K562 (cell line): Measurements from ENCODE around the gene MTMR6. TPM values are rescaled to one million over a fixed set of nuclear protein-coding genes. Genes with fewer than 3 reads are reported as not detected.
A peak's percentile ranks its signal among the peaks of the same experiment; 100 is the strongest.

Source experiments
- ARID1B ChIP-seq: fragments of 450-650 bp; IDR thresholded peaks from 2 replicates; pipeline ENCODE4 v1.6.1; 2016; ENCODE audit warnings: antibody characterized with exemption, mild to moderate bottlenecking, inconsistent platforms
- CTCFL ChIP-seq: IDR thresholded peaks from 2 replicates; pipeline ENCODE4 v1.6.1; 2011; ENCODE audit warnings: borderline replicate concordance, low read depth, mild to moderate bottlenecking, moderate library complexity, low read length; ENCODE audit not compliant: insufficient read depth, poor library complexity, severe bottlenecking
- FUS ChIP-seq: fragments of 200-400 bp; formaldehyde crosslinking; optimal IDR thresholded peaks from 2 replicates; pipeline ENCODE3; 2017; ENCODE audit warnings: low read depth, low read length
- HDAC8 ChIP-seq: fragments of 450-650 bp; IDR thresholded peaks from 2 replicates; pipeline ENCODE4 v1.6.1; 2016; ENCODE audit warnings: mild to moderate bottlenecking, missing genetic modification characterization, moderate library complexity, missing compliant biosample characterization
- HMG20B ChIP-seq: fragments of 250-450 bp; sonication (Bioruptor Pico); IDR thresholded peaks from 2 replicates; pipeline ENCODE4 v1.5.0; 2021; ENCODE audit warnings: mild to moderate bottlenecking
- MAFF ChIP-seq: IDR thresholded peaks from 2 replicates; pipeline ENCODE4 v1.6.1; 2012; ENCODE audit warnings: low read length, improper control_type of control experiment
- NUFIP1 ChIP-seq: fragments of 450-650 bp; IDR thresholded peaks from 2 replicates; pipeline ENCODE4 v1.6.1; 2018; ENCODE audit not compliant: partially characterized antibody
- PCBP1 ChIP-seq: fragments of 200-400 bp; formaldehyde crosslinking; IDR thresholded peaks from 2 replicates; pipeline ENCODE4 v1.6.1; 2018; ENCODE audit warnings: mild to moderate bottlenecking, low read depth, low read length; ENCODE audit not compliant: poor library complexity, severe bottlenecking
- PHB ChIP-seq: fragments of 250-450 bp; sonication (Bioruptor Pico); IDR thresholded peaks from 2 replicates; pipeline ENCODE4 v1.5.0; 2021
- PHF20 ChIP-seq: fragments of 450-650 bp; IDR thresholded peaks from 2 replicates; pipeline ENCODE4 v1.6.1; 2018; ENCODE audit not compliant: partially characterized antibody
- PYGO2 ChIP-seq: fragments of 450-650 bp; IDR thresholded peaks from 2 replicates; pipeline ENCODE4 v1.6.1; 2016; ENCODE audit warnings: mild to moderate bottlenecking, missing genetic modification characterization, moderate library complexity, missing compliant biosample characterization
- RB1 ChIP-seq: fragments of 450-650 bp; IDR thresholded peaks from 2 replicates; pipeline ENCODE4 v1.6.1; 2017; ENCODE audit warnings: low read depth, mild to moderate bottlenecking
- SIN3B ChIP-seq: fragments of 450-650 bp; IDR thresholded peaks from 2 replicates; pipeline ENCODE4 v1.6.1; 2017; ENCODE audit warnings: low read depth, mild to moderate bottlenecking, moderate library complexity
- SOX6 ChIP-seq: fragments of 450-650 bp; IDR thresholded peaks from 2 replicates; pipeline ENCODE4 v1.6.1; 2014; ENCODE audit warnings: mild to moderate bottlenecking
- SREBF2 ChIP-seq: sonication (generic); formaldehyde crosslinking; IDR thresholded peaks from 2 replicates; pipeline ENCODE4 v1.4.0; 2020; ENCODE audit warnings: mild to moderate bottlenecking, missing genetic modification reagents
- TFAM ChIP-seq: fragments of 250-450 bp; sonication (Bioruptor Pico); conservative IDR thresholded peaks from 2 replicates; pipeline ENCODE4 v1.5.0; 2021; ENCODE audit warnings: mild to moderate bottlenecking, moderate library complexity
- ZBED1 ChIP-seq: IDR thresholded peaks from 2 replicates; pipeline ENCODE4 v1.6.1; 2014
- ZBTB12 ChIP-seq: fragments of 250-450 bp; sonication (Bioruptor Pico); IDR thresholded peaks from 2 replicates; pipeline ENCODE4 v1.4.0; 2020
- ZEB2 ChIP-seq: fragments of 450-650 bp; IDR thresholded peaks from 2 replicates; pipeline ENCODE4 v1.6.1; 2016
- ZNF655 ChIP-seq: fragments of 250-450 bp; sonication (Bioruptor Pico); IDR thresholded peaks from 2 replicates; pipeline ENCODE4 v1.5.0; 2021
- polyA plus RNA-seq, 8 experiments: library from polyadenylated mRNA; depleted of rRNA in 4 of 8; stranded (reverse) in 5 of 8; unstranded in 3 of 8; fragments of >200 nt; fragmentation: Nextera tagmentation in 2 of 8; fragmentation: Illumina TruSeq in 1 of 8; extraction: Ambion mirVana in 2 of 8; extraction: Trizol in 1 of 8; gene quantifications; 2 replicates each; pipeline versions ENCODE4 v1.2.1 to v1.2.3, GENCODE V29; 2011 to 2014; ENCODE audit warnings: inconsistent platforms in 1 of 8, missing spikeins in 1 of 8
- total RNA-seq, 7 experiments: library from RNA; depleted of rRNA in 6 of 7; stranded (reverse); fragments of >200 nt in 6 of 7; fragmentation: Illumina TruSeq in 2 of 7; extraction: Trizol in 2 of 7; gene quantifications; 2 replicates each; pipeline versions ENCODE4 v1.2.1 to v1.2.3, GENCODE V29; 2011 to 2021; ENCODE audit warnings: low replicate concordance in 1 of 7
- TF ChIP-seq, protein P1 (sequence below): fragments of 250-450 bp; sonication (Bioruptor Pico); IDR thresholded peaks from 2 replicates; pipeline ENCODE4 v1.8.0; 2022; ENCODE audit warnings: inconsistent platforms
- TF ChIP-seq, protein P2 (sequence below): fragments of 450-650 bp; IDR thresholded peaks from 2 replicates; pipeline ENCODE4 v1.6.1; 2016; ENCODE audit warnings: borderline replicate concordance

MTMR6 gene
- total and polyA plus RNA-seq, 9 of the 15 experiments (the other 6 are each of a cell fraction or from before 2014, with no cell fraction given) = 3.9 to 10.8 (median 7.7) TPM

DNA sequence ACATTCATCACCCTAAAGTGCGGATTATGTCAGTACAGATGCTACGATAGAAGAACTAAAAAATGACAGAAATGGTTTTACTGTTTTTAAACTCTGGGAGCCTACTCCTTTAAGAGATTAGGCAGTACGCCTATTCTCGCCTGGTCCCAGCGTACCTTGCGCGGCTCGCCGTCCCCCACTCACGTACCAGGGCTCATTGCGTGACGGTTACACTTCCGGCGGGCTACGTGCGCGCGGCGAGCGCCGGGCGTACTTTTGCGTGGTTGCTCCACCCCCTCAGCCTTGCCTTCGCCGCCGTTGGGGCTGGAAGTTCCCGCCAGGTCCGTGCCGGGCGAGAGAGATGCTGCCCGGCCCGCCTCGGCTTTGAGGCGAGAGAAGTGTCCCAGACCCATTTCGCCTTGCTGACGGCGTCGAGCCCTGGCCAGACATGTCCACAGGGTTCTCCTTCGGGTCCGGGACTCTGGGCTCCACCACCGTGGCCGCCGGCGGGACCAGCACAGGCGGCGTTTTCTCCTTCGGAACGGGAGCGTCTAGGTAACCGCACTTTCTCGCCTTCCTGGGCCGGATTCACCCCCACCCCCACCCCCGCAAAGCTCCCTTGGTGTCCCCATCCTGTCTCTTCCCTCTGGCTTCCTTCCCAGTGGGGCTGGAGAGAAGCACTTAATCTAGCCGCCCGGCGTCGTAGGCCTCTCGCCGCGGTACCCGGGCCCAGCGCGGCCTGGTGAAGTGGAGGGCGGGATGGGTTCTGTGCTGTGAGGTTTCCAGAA, 14.2 kb upstream of the MTMR6 start, which contains the start of gene NUP58 (continued):
- TF ChIP-seq ZNF655 (no peak), RB1 (peak; percentile 95), SOX6 (no peak), PYGO2 (tag) (no peak), SIN3B (no peak), NUFIP1 (no peak), ZEB2 (no peak), PHB (no peak), SREBF2 (CRISPR knock-in tag) (no peak), ZBED1 (no peak), MAFF (no peak), CTCFL (no peak), HDAC8 (tag) (0 out of 2 replicates have a peak, but pooled peaks have one; percentile 23), HMG20B (CRISPR knock-in tag) (no peak), ARID1B (no peak), TFAM (CRISPR knock-in tag) (no peak), PHF20 (no peak), FUS (no peak), PCBP1 (no peak), ZBTB12 (no peak)
- TF ChIP-seq, protein P1, sequence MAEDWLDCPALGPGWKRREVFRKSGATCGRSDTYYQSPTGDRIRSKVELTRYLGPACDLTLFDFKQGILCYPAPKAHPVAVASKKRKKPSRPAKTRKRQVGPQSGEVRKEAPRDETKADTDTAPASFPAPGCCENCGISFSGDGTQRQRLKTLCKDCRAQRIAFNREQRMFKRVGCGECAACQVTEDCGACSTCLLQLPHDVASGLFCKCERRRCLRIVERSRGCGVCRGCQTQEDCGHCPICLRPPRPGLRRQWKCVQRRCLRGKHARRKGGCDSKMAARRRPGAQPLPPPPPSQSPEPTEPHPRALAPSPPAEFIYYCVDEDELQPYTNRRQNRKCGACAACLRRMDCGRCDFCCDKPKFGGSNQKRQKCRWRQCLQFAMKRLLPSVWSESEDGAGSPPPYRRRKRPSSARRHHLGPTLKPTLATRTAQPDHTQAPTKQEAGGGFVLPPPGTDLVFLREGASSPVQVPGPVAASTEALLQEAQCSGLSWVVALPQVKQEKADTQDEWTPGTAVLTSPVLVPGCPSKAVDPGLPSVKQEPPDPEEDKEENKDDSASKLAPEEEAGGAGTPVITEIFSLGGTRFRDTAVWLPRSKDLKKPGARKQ (CRISPR knock-in tag) = no peak
- TF ChIP-seq, protein P2, sequence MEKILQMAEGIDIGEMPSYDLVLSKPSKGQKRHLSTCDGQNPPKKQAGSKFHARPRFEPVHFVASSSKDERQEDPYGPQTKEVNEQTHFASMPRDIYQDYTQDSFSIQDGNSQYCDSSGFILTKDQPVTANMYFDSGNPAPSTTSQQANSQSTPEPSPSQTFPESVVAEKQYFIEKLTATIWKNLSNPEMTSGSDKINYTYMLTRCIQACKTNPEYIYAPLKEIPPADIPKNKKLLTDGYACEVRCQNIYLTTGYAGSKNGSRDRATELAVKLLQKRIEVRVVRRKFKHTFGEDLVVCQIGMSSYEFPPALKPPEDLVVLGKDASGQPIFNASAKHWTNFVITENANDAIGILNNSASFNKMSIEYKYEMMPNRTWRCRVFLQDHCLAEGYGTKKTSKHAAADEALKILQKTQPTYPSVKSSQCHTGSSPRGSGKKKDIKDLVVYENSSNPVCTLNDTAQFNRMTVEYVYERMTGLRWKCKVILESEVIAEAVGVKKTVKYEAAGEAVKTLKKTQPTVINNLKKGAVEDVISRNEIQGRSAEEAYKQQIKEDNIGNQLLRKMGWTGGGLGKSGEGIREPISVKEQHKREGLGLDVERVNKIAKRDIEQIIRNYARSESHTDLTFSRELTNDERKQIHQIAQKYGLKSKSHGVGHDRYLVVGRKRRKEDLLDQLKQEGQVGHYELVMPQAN = peak; percentile 17; the same call in 1 of the 2 replicates
